ENCODE results near the gene NDUFS6.

NDUFS6 gene

GRCh38 chr5:1853531-1853930, 52.3 kb downstream of the NDUFS6 start:
- DNase-seq (ENCODE audit: low read depth) = no peak

- no peak for DNase-seq (ENCODE audit: low read depth)
These were observed 53.9 kb downstream of the NDUFS6 start for GRCh38 chr5:1855075-1855474.

- DNase-seq (ENCODE audit: low read depth) = no peak
These were observed 54.4 kb downstream of the NDUFS6 start for GRCh38 chr5:1855596-1855995.

- DNase-seq (ENCODE audit: low read depth) = no peak
These were observed 55.5 kb downstream of the NDUFS6 start for GRCh38 chr5:1856596-1857255.

- DNase-seq (ENCODE audit: low read depth) = no peak
These were observed 56.0 kb downstream of the NDUFS6 start for GRCh38 chr5:1857256-1857600.

GRCh38 chr5:1858436-1858835, 57.2 kb downstream of the NDUFS6 start:
- DNase-seq (ENCODE audit: low read depth) = no peak

- DNase-seq (ENCODE audit: low read depth) = no peak
These were observed 57.9 kb downstream of the NDUFS6 start for GRCh38 chr5:1859099-1859498.

GRCh38 chr5:1860021-1860610, 58.9 kb downstream of the NDUFS6 start:
- DNase-seq (ENCODE audit: low read depth) = no peak

GRCh38 chr5:1860949-1861348, 59.7 kb downstream of the NDUFS6 start:
- DNase-seq (ENCODE audit: low read depth) = no peak

- DNase-seq (ENCODE audit: low read depth) = no peak
These were observed 63.8 kb downstream of the NDUFS6 start for GRCh38 chr5:1864896-1865440.

- no peak for DNase-seq (ENCODE audit: low read depth)
These were observed 64.3 kb downstream of the NDUFS6 start for GRCh38 chr5:1865486-1865885.

Data from GM04504 (cell line).